BE2C (cell line): ENCODE measurements around the gene CLPSL2.
A peak's percentile ranks its signal among the peaks of the same experiment; 100 is the strongest.

Experiments
- DNase-seq: peaks from one replicate; pipeline ENCODE4 v3.0.0-alpha.2; 2020
- H3K27me3 ChIP-seq: fragments of 250-450 bp; sonication (Bioruptor Pico); 2 replicates; pipeline ENCODE4 v1.5.1; 2020; ENCODE audit warnings: mild to moderate bottlenecking
- H3K36me3 ChIP-seq: fragments of 250-450 bp; sonication (Bioruptor Pico); 2 replicates; pipeline ENCODE4 v1.5.1; 2020; ENCODE audit warnings: mild to moderate bottlenecking
- H3K4me1 ChIP-seq: fragments of 250-450 bp; sonication (Bioruptor Pico); 2 replicates; pipeline ENCODE4 v1.5.1; 2020
- H3K4me3 ChIP-seq: 2 replicates; pipeline ENCODE4 v1.5.1; 2011; ENCODE audit warnings: low read depth, low read length
- H3K9me3 ChIP-seq: fragments of 250-450 bp; sonication (Bioruptor Pico); 2 replicates; pipeline ENCODE4 v1.5.1; 2020
- CTCF ChIP-seq: IDR thresholded peaks from 2 replicates; pipeline ENCODE4 v1.5.1; 2012; ENCODE audit warnings: mild to moderate bottlenecking, low read depth, low read length

Gene CLPSL2

GRCh38 chr6:35787266-35788218 is 11.1 kb downstream of the CLPSL2 start:
- TF ChIP-seq CTCF, result no peak
- DNase-seq, result no peak

GRCh38 chr6:35788423-35788982 is 12.1 kb downstream of the CLPSL2 start:
- H3K36me3 ChIP-seq, result no peaks in the 10 kb centered on the region
- H3K27me3 ChIP-seq, result peaks cover 12% of the 10 kb centered on the region
- H3K4me3 ChIP-seq, result no peak overlapping the region
- TF ChIP-seq CTCF, result no peak
- no peak for DNase-seq
- H3K4me1 ChIP-seq, result no peaks in the 10 kb centered on the region
- H3K9me3 ChIP-seq, result no peaks in the 10 kb centered on the region; the same call in 1 of the 2 replicates

More at GRCh38 chr6:35787266-35788218, 11.1 kb downstream of the CLPSL2 start:
- Histone ChIP-seq H3K27me3 (peaks cover 12% of the 10 kb centered on the region), H3K9me3 (no peaks in the 10 kb centered on the region; the same call in 1 of the 2 replicates), H3K4me1 (no peaks in the 10 kb centered on the region), H3K4me3 (peak overlapping the region; percentile 35), H3K36me3 (no peaks in the 10 kb centered on the region)

GRCh38 chr6:35790683-35791082 is 14.3 kb downstream of the CLPSL2 start:
- no peak for DNase-seq
- no peaks in the 10 kb centered on the region for H3K36me3 ChIP-seq
- no peak for TF ChIP-seq CTCF
- H3K4me1 ChIP-seq, result no peaks in the 10 kb centered on the region
- H3K4me3 ChIP-seq, result no peak overlapping the region
- H3K9me3 ChIP-seq, result no peaks in the 10 kb centered on the region; the same call in 1 of the 2 replicates
- peaks cover 12% of the 10 kb centered on the region for H3K27me3 ChIP-seq

- no peaks in the 10 kb centered on the region for H3K27me3 ChIP-seq
- no peaks in the 10 kb centered on the region for H3K36me3 ChIP-seq
Measured at GRCh38 chr6:35794536-35795452, 18.4 kb downstream of the CLPSL2 start.

More at GRCh38 chr6:35794536-35795452, 18.4 kb downstream of the CLPSL2 start:
- H3K9me3 ChIP-seq, result no peaks in the 10 kb centered on the region
- no peak overlapping the region for H3K4me3 ChIP-seq
- TF ChIP-seq CTCF, result no peak
- no peak for DNase-seq
- H3K4me1 ChIP-seq, result no peaks in the 10 kb centered on the region
